Activated naive CD4-positive, alpha-beta T cell treated with anti-CD3 and anti-CD28 coated beads, Interleukin-2, amount 50 U/mL, for 72 hours (primary cell): ENCODE results near the gene RASAL1. TPM values are rescaled to one million over a fixed set of nuclear protein-coding genes. Genes with fewer than 3 reads are reported as not detected.

Experiments used
- ATAC-seq, 2 donors: fragments of 150-1000 bp; cut with Tn5 transposase; 2 replicates each; pipeline ENCODE4 v1.10.0; 2021; ENCODE audit warnings: mild to moderate bottlenecking in 2 of 2, moderate library complexity in 2 of 2
- DNase-seq, 2 donors: peaks; one replicate each; pipeline ENCODE4 v3.0.0; 2021 to 2022; ENCODE audit warnings: low spot score in 2 of 2
- H3K27ac Mint-ChIP-seq, 2 donors: one replicate each; pipeline ENCODE4 v1.8.0; 2022; ENCODE audit warnings: mild to moderate bottlenecking in 2 of 2, mixed read lengths in 2 of 2
- H3K36me3 Mint-ChIP-seq, 2 donors: one replicate each; pipeline ENCODE4 v1.8.0; 2022; ENCODE audit warnings: mixed read lengths in 2 of 2
- H3K9me3 Mint-ChIP-seq, 2 donors: one replicate each; pipeline ENCODE4 v1.8.0; 2022; ENCODE audit warnings: mixed read lengths in 2 of 2
- total RNA-seq, 2 donors: library from RNA; stranded (reverse); gene quantifications; one replicate each; pipeline ENCODE4 v1.2.3, GENCODE V29; 2022

The RASAL1 gene
- total RNA-seq, 2 donors from 2014 or later: 9.8 to 15.1 TPM

- H3K36me3 Mint-ChIP-seq: no peaks in the 10 kb centered on the region
- ATAC-seq (no peak), DNase-seq (no peak)
- no peaks in the 10 kb centered on the region for H3K9me3 Mint-ChIP-seq
- peak overlapping the region; percentile 80 to 91 for H3K27ac Mint-ChIP-seq
Measured at GRCh38 chr12:113064395-113065125, 71.0 kb downstream of the RASAL1 start.

DNA sequence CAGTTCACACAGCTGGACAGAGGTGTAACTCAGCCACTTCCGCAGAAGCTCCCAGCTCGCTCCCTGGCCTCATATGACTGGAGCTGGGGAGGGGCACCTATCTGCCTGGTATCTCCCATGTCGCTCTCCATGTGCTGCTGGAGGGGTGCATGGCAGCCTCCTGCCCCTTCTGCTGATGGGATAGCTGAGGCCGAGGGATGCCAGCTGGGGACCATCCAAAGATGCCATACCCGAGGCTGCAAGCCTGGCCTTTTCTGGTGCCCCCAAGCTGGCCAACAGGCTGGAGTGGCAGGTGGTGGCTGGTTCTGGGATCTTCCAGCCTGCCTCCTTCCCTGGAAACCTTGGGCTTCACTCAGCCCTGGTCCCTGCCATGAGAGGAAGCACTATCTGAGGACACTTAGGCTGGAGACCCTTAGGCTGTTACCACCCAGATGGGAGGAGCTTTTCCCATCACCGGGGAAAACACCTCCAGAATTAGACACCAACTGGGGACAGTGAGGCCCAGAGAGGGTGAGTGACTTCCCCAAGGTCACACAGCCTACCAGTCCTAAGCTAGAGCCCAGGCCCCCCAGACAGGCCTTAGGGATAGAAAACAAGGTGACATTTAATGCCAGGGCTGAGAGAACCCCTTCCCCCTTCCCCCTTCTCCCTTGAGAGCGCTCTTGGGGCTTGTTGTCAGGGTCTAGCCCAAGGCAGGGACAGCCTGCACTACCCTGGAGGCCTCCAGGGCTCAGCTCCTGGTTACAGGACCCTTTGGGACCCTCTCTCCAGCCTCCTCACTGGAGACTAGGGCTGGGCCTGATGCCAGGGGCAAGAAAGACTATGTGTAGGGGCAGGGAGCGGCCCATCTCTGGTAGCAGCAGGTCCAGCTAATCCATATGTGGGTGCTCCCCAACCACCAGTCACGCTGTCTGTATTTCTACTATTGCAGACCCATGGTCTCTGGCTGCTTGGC, 71.9 kb downstream of the RASAL1 start:
- no peak for ATAC-seq
- no peak for DNase-seq
- peak overlapping the region in 1 of 2 donors; percentile 80 for H3K27ac Mint-ChIP-seq
- H3K9me3 Mint-ChIP-seq: no peaks in the 10 kb centered on the region
- no peaks in the 10 kb centered on the region for H3K36me3 Mint-ChIP-seq

GRCh38 chr12:113062502-113063395, 72.8 kb downstream of the RASAL1 start:
- Mint-ChIP-seq H3K27ac (no peak overlapping the region), H3K9me3 (no peaks in the 10 kb centered on the region), H3K36me3 (no peaks in the 10 kb centered on the region)
- ATAC-seq (no peak), DNase-seq (no peak)

DNA sequence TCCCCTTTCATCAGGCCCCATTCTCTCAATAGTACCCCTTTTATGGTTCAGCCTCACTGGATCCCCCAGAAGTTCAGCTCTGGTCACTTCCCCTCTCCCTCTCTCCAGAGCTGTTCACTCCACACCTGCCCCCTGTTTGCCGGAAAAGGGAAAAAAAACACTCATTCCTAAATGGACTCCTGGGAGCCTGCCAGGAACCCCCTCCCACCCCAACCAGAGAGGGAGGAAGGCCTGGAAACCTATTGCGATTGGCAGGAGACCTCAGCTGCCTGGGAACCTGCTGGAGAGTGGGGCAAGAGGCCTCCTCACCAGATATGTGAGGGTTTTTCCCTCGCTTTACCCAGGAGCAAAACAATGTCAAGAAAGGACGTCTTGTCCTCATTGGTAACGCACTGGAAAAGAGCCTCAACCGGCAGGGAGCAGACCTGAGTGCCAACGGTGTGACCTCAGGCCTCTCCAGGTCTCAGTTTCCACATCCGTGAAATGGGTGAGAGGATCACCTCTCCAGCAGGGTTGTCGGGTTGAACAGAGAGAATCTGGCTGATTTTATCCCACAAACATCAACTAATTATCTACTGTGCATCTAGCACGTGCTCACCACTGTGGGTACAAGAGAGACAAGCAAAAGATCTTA, 74.4 kb downstream of the RASAL1 start:
- ATAC-seq: no peak
- Mint-ChIP-seq H3K27ac (no peak overlapping the region), H3K36me3 (no peaks in the 10 kb centered on the region), H3K9me3 (no peaks in the 10 kb centered on the region)
- DNase-seq: no peak

- H3K36me3 Mint-ChIP-seq: no peaks in the 10 kb centered on the region
- no peak for ATAC-seq
Measured at GRCh38 chr12:113060336-113060960, 75.1 kb downstream of the RASAL1 start.

GRCh38 chr12:113059071-113059595, 76.4 kb downstream of the RASAL1 start:
- DNase-seq (no peak), ATAC-seq (peak in 1 of 2 donors; percentile 73)
- Mint-ChIP-seq H3K27ac (no peak overlapping the region), H3K36me3 (no peaks in the 10 kb centered on the region), H3K9me3 (no peaks in the 10 kb centered on the region)

More at GRCh38 chr12:113060336-113060960, 75.1 kb downstream of the RASAL1 start:
- DNase-seq: no peak
- H3K9me3 Mint-ChIP-seq: no peaks in the 10 kb centered on the region
- no peak overlapping the region for H3K27ac Mint-ChIP-seq

GRCh38 chr12:113058553-113058952, 77.0 kb downstream of the RASAL1 start:
- DNase-seq: no peak
- Mint-ChIP-seq H3K36me3 (no peaks in the 10 kb centered on the region), H3K9me3 (no peaks in the 10 kb centered on the region), H3K27ac (no peak overlapping the region)
- ATAC-seq: no peak

DNA sequence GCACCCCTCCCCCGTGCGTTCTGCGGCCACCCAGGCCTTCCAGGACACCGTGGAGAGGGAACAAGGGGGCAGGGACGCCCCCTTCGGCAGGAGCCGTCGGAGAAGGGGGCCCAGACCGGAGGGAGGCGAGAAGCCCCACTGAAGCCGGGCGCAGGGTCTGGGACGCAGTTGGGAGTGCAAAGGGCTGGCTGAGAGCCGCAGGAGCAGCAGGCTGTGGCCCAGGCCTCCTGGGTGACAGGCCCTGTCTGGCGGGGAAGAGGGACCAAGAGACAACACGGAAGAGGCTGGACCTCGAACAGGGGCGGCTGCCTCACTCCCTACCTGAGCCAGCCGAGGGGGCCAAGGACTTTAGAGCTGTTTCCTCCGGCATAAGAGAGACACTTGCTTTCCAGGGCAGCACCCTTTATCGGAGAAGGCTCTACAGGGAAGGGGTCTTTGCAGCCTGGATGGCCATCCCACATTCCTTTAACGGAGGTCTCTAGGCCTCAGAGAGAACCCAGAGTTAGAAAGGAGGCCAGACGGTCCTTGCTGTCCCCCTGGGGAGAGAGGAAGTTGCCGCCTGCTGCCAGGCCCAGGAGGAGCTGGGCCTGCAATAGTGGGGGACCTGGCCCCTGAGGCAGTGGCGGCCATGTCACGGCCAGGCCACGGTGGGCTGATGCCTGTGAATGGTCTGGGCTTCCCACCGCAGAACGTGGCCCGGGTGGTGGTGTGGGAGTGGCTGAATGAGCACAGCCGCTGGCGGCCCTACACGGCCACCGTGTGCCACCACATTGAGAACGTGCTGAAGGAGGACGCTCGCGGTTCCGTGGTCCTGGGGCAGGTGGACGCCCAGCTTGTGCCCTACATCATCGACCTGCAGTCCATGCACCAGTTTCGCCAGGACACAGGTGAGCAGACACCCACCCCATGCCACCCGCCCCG, 77.7 kb downstream of the RASAL1 start:
- DNase-seq (no peak), ATAC-seq (no peak)
- Mint-ChIP-seq H3K9me3 (no peaks in the 10 kb centered on the region), H3K27ac (no peak overlapping the region), H3K36me3 (no peaks in the 10 kb centered on the region)

DNA sequence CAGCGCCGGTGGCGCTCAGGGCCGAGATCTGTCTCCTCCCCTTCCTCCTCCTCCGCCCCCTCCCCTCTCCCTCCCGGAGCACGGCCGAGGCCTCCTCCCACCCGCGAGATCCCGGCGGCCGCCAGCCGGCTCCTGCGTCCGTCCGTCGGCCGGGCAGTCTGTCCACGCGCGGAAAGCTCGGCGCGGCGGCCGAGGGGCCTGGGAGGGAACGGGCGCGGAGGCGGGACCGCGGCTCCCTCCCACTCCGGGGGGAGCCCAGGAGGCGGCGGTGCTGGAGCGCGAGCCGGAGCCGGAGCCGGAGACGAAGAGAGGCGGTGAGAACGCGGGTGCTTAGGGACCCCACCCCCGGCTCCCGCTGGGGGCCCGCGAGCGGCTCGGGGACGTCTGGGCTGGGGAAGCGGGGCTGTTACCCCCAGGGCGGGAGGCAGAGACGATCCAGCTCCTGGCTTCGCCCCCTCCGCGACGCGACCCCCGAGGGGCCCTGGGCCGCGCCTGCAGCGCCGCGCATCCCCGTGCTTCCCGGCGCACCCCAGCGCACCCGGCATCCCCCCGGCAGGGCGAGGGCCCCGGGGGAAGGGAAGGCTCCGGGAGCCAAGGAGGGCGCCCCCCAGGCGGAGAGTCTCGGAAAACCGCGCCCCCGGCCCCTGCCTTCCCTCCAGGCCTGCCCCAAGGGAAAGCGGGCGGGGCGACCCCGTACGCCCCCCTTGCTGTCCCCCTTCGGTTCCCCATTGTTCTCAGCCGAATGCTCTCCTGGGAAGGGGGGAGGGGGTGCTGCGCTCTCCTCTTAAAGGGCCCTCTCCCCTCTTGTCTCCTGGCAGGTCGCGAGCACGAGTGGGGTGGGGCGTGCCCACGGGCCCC, 78.7 kb downstream of the RASAL1 start, which contains the start of gene DTX1:
Gene DTX1, plus strand, starts transcription at position 100 of the 858 bp plus-strand sequence. CDS start 1,463 bp downstream, outside the sequence.
- DNase-seq: peak in 1 of 2 donors; percentile 39
- Mint-ChIP-seq H3K9me3 (no peaks in the 10 kb centered on the region), H3K36me3 (no peaks in the 10 kb centered on the region), H3K27ac (peak within 1 kb of the TSS in 1 of 2 donors; percentile 71)
- ATAC-seq: peak; percentile 49 to 78

DNA sequence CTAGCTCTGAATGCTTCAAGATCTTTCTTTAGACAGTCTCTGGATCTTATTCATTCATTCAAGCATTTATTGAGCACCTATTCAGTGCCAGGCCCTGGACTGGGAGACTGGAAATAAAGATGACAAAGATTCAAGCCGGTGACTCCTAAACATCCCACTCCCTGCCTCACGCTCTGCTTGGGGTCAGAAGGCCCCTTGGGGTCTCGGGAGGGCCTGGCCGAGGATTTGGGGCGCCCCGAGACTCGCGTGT, 79.3 kb downstream of the RASAL1 start:
- ATAC-seq: peak in 1 of 2 donors; percentile 6
- Mint-ChIP-seq H3K36me3 (no peaks in the 10 kb centered on the region), H3K27ac (peak overlapping the region in 1 of 2 donors; percentile 71), H3K9me3 (no peaks in the 10 kb centered on the region)
- DNase-seq: no peak

DNA sequence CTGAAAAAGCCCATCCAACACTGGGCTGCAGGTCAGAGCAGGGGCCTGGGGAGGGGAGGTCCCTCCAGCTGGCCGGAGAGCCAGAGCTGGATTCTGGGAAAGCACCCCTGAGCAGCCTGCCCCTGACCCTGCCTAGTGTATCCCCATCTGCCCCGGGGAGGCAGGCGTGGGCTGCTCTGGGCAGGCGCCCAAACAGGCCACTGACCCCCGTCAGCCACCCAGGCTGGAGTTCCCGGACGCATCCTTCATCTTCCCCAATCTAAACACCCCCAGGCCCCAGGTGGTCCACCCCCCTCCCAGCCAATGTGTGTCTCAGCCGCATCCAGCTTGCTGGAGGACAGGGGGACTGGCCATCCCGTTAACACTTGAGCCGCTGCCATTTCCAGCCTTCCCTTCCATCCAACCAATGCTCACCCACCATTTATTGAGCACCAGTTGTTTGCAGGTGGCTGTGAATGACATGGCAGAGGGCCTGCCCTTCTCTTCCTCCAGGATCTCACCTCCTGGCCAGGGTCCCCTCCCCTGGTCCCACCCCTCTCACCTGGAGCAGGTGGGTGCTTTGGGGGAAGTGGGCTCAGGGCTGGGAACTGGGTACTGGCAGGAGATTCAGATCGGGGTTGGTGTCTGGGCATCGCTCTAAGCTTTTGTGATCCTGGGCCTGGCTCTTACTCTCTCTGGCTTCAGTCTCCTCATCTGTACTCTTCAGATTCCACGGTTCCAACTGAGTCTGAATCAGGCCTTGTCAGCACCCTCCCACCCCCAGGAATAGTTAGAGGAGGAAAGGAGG, 79.8 kb downstream of the RASAL1 start:
- DNase-seq (no peak), ATAC-seq (no peak)
- Mint-ChIP-seq H3K27ac (peak overlapping the region in 1 of 2 donors; percentile 71), H3K9me3 (no peaks in the 10 kb centered on the region), H3K36me3 (no peaks in the 10 kb centered on the region)

DNA sequence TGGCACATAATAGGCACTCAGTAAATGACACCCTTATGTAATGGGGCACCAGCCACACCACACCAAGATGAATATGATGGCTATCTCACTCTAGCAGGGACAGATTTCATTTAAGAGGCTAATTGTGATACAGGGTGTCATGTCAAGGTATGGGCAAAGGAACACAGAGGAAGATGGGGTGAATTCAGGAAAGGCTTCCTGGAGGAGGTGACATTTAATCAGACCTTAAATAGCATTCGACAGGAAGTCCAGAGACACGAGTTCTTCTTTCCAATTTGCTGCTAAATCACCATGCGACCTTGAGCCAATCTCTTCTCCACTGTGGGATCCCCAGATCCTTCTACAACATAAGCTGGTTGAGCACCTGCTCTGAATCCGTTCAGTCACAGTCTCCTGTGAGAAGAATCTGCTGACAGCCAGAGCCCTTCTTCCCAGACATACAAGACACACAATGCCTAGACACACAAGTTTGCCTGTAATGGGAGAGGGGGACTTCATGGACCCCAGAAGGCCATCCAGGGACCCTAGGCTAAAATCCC, 80.5 kb downstream of the RASAL1 start:
- no peaks in the 10 kb centered on the region for H3K36me3 Mint-ChIP-seq
- ATAC-seq (no peak), DNase-seq (no peak)

DNA sequence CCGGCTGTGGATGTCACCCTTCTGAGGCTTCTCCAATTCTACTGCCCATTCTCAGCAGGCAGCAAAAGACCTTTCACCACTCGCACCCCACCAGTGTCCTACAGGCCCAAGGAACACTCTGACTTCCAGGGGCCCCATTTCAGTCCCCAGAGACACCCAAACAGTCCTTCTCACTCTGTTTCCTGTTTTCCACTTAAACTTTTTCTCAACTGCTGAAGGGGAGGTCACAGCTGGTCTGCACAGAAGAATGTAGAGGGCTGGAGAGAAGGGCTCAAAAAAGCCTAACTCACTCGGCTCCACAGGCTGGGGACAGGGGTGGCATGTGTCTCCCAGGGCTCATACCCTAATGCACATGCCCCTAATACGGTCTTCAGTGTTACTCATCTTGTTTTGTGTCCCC, 83.2 kb downstream of the RASAL1 start:
- DNase-seq (no peak), ATAC-seq (no peak)
- Mint-ChIP-seq H3K36me3 (no peaks in the 10 kb centered on the region), H3K27ac (peak overlapping the region in 1 of 2 donors; percentile 10), H3K9me3 (no peaks in the 10 kb centered on the region)

More for the DNA sequence above, 80.5 kb downstream of the RASAL1 start:
- no peaks in the 10 kb centered on the region for H3K9me3 Mint-ChIP-seq
- H3K27ac Mint-ChIP-seq: peak overlapping the region in 1 of 2 donors; percentile 7
